SK-N-SH (cell line): ENCODE results near the gene FOXP1. TPM values are rescaled to one million over a fixed set of nuclear protein-coding genes. Genes with fewer than 3 reads are reported as not detected.

Experiments
- CTCF ChIA-PET: fragments of 300-600, 350-600 bp; formaldehyde crosslinking; extraction: SDS; loops from one replicate; lab custom pipeline; 2021; lab: Yijun Ruan, JAX
- POLR2A ChIA-PET: fragments of 350-600 bp; sonication (Branson Sonifier 250); formaldehyde crosslinking; extraction: SDS; loops from one replicate; lab custom pipeline; 2020; ENCODE audit warnings: antibody characterized with exemption, inconsistent platforms; lab: Yijun Ruan, JAX
- DNase-seq: peaks from one replicate; pipeline ENCODE4 v3.0.0; 2012
- H2AFZ ChIP-seq: fragments of 200-600 bp; sonication (generic); 2 replicates; pipeline ENCODE4 v1.8.1; 2016; ENCODE audit warnings: antibody characterized with exemption, mild to moderate bottlenecking, low read depth
- H3F3A ChIP-seq: fragments of 200-600 bp; sonication (generic); replicated peaks from 2 replicates; pipeline ENCODE3; 2016; ENCODE audit warnings: antibody characterized with exemption, mild to moderate bottlenecking; ENCODE audit not compliant: insufficient read depth
- H3K27ac ChIP-seq, 2 experiments: fragments of 200-500 bp in 1 of 2; fragments of 200-600 bp in 1 of 2; sonication (Bioruptor generic) in 1 of 2; sonication (generic), shearing (Covaris generic) in 1 of 2; 2 replicates each; pipeline versions ENCODE4 v1.5.1 to v1.6.1; 2014 to 2016; ENCODE audit warnings: low read depth in 2 of 2, inconsistent platforms in 1 of 2, low read length in 1 of 2, mild to moderate bottlenecking in 1 of 2, mixed read lengths in 1 of 2
- H3K27me3 ChIP-seq: fragments of 200-600 bp; sonication (generic), shearing (Covaris generic); 2 replicates; pipeline ENCODE4 v1.6.1; 2016; ENCODE audit warnings: mixed run types; ENCODE audit not compliant: insufficient read depth
- H3K36me3 ChIP-seq, 2 experiments: fragments of 200-500 bp in 1 of 2; fragments of 200-600 bp in 1 of 2; sonication (Bioruptor generic) in 1 of 2; sonication (generic) in 1 of 2; replicated peaks in 1 of 2; 2 replicates each; pipeline versions ENCODE3 to v1.5.1; 2014 to 2016; ENCODE audit warnings: low read length in 1 of 2, mild to moderate bottlenecking in 1 of 2; ENCODE audit not compliant: insufficient read depth in 2 of 2, control insufficient read depth in 1 of 2
- H3K4me1 ChIP-seq, 2 experiments: fragments of 200-500 bp in 1 of 2; fragments of 200-600 bp in 1 of 2; sonication (Bioruptor generic) in 1 of 2; sonication (generic), shearing (Covaris generic) in 1 of 2; 2 replicates each; pipeline versions ENCODE4 v1.5.1 to v1.6.1; 2014 to 2016; ENCODE audit warnings: low read depth in 1 of 2, low read length in 1 of 2, mixed run types in 1 of 2; ENCODE audit not compliant: insufficient read depth in 2 of 2, control insufficient read depth in 1 of 2
- H3K4me2 ChIP-seq: fragments of 200-600 bp; sonication (generic), shearing (Covaris generic); 2 replicates; pipeline ENCODE4 v1.6.1; 2017; ENCODE audit warnings: mixed run types
- H3K4me3 ChIP-seq, 2 experiments: fragments of 200-500 bp in 1 of 2; fragments of 200-600 bp in 1 of 2; sonication (Bioruptor generic) in 1 of 2; sonication (generic), shearing (Covaris generic) in 1 of 2; 2 replicates each; pipeline versions ENCODE4 v1.5.1 to v1.8.1; 2014 to 2016; ENCODE audit warnings: low read depth in 2 of 2, inconsistent platforms in 1 of 2, low read length in 1 of 2, mild to moderate bottlenecking in 1 of 2, mixed read lengths in 1 of 2, moderate library complexity in 1 of 2
- H3K79me2 ChIP-seq: fragments of 200-600 bp; sonication (generic); 2 replicates; pipeline ENCODE4 v1.8.1; 2017; ENCODE audit warnings: mild to moderate bottlenecking; ENCODE audit not compliant: insufficient read depth
- H3K9ac ChIP-seq: fragments of 200-600 bp; sonication (generic); 2 replicates; pipeline ENCODE4 v1.6.1; 2017; ENCODE audit warnings: mixed run types
- H3K9me2 ChIP-seq: fragments of 200-600 bp; sonication (generic); 2 replicates; pipeline ENCODE4 v1.6.1; 2017; ENCODE audit warnings: mixed run types
- H3K9me3 ChIP-seq: fragments of 200-600 bp; sonication (generic); 2 replicates; pipeline ENCODE4 v1.6.1; 2017; ENCODE audit warnings: mixed run types, mild to moderate bottlenecking, moderate library complexity
- H4K20me1 ChIP-seq: fragments of 200-600 bp; sonication (generic); 2 replicates; pipeline ENCODE4 v1.6.1; 2017; ENCODE audit warnings: mild to moderate bottlenecking, mixed run types; ENCODE audit not compliant: insufficient read depth
- CHD2 ChIP-seq: fragments of 150-350 bp; IDR thresholded peaks from 2 replicates; pipeline ENCODE4 v1.6.1; 2018; ENCODE audit warnings: low read length; ENCODE audit not compliant: partially characterized antibody
- FOSL2 ChIP-seq: IDR thresholded peaks from 2 replicates; pipeline ENCODE4 v1.4.0; 2012; ENCODE audit warnings: low read depth, mild to moderate bottlenecking, moderate library complexity, borderline replicate concordance
- FOXM1 ChIP-seq: IDR thresholded peaks from 2 replicates; pipeline ENCODE4 v1.4.0; 2012; ENCODE audit warnings: low read depth, mild to moderate bottlenecking
- GABPA ChIP-seq: IDR thresholded peaks from 2 replicates; pipeline ENCODE4 v1.4.0; 2012; ENCODE audit warnings: low read depth, mild to moderate bottlenecking
- MEF2A ChIP-seq: IDR thresholded peaks from 2 replicates; pipeline ENCODE4 v1.4.0; 2012; ENCODE audit warnings: low read depth, borderline replicate concordance
- NFIC ChIP-seq: IDR thresholded peaks from 2 replicates; pipeline ENCODE4 v1.4.0; 2012; ENCODE audit warnings: borderline replicate concordance
- RCOR1 ChIP-seq: fragments of 150-350 bp; IDR thresholded peaks from 2 replicates; pipeline ENCODE4 v1.6.1; 2017; ENCODE audit warnings: antibody characterized with exemption, low read length
- RXRA ChIP-seq: IDR thresholded peaks from 2 replicates; pipeline ENCODE4 v1.4.0; 2012; ENCODE audit warnings: low read depth, mild to moderate bottlenecking, borderline replicate concordance
- SIN3A ChIP-seq: IDR thresholded peaks from 2 replicates; pipeline ENCODE4 v1.6.1; 2012; ENCODE audit warnings: low read depth, mild to moderate bottlenecking, low read length, moderate library complexity, borderline replicate concordance
- SMC3 ChIP-seq: IDR thresholded peaks from 2 replicates; pipeline ENCODE4 v1.6.1; 2012; ENCODE audit warnings: low read depth, low read length, improper control_type of control experiment
- TEAD4 ChIP-seq: IDR thresholded peaks from 2 replicates; pipeline ENCODE4 v1.4.0; 2012; ENCODE audit warnings: mild to moderate bottlenecking, borderline replicate concordance; ENCODE audit not compliant: insufficient read depth
- YY1 ChIP-seq: IDR thresholded peaks from 2 replicates; pipeline ENCODE4 v1.4.0; 2012; ENCODE audit warnings: low read depth, mild to moderate bottlenecking
- WGBS: methylation state at CpG from one replicate; pipeline ENCODE4 v1.1.6; 2017; ENCODE audit warnings: low lambda C conversion rate; 5-methylcytosine and 5-hydroxymethylcytosine counted together
- polyA plus RNA-seq, 3 experiments: library from polyadenylated mRNA; depleted of rRNA; stranded (reverse); fragments of >200 nt; gene quantifications; 2 replicates each; pipeline ENCODE4 v1.2.3, GENCODE V29; 2012
- TF ChIP-seq, protein P1 (sequence below): IDR thresholded peaks from 2 replicates; pipeline ENCODE4 v1.6.1; 2012; ENCODE audit warnings: mild to moderate bottlenecking, low read depth, low read length, moderate library complexity
- TF ChIP-seq, protein P2 (sequence below): IDR thresholded peaks from 2 replicates; pipeline ENCODE4; 2012

FOXP1 gene
- polyA plus RNA-seq, 1 of the 3 experiments (the other 2 are of a cell fraction): 8.8 TPM

DNA sequence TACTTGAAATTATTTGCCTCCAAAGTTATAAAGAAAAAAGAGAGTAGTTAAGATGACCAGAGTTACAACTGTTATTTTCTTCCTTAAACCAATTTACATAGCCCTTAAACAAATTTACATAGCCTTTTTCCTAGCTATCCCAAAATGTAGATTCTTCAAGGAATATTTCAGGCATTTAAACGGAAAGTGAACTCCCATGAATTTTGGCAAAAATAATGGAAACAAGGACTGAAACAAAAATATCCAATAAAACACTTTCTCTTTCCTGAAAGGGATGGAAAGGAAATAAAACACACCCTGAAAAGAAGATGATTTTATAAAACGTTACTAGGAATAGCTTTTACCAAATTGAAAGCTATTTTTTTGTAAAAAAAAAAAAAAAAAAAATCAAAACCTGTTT is 418.6 kb downstream of the FOXP1 start:
- H3K79me2 ChIP-seq: peaks cover 9% of the 10 kb centered on the region; the same call in 1 of the 2 replicates
- peaks cover 0 to 12% of the 10 kb centered on the region in 2 experiments for H3K36me3 ChIP-seq
- TF ChIP-seq GABPA (no peak), SMC3 (no peak), FOSL2 (no peak), RCOR1 (no peak)
- TF ChIP-seq, protein P1, sequence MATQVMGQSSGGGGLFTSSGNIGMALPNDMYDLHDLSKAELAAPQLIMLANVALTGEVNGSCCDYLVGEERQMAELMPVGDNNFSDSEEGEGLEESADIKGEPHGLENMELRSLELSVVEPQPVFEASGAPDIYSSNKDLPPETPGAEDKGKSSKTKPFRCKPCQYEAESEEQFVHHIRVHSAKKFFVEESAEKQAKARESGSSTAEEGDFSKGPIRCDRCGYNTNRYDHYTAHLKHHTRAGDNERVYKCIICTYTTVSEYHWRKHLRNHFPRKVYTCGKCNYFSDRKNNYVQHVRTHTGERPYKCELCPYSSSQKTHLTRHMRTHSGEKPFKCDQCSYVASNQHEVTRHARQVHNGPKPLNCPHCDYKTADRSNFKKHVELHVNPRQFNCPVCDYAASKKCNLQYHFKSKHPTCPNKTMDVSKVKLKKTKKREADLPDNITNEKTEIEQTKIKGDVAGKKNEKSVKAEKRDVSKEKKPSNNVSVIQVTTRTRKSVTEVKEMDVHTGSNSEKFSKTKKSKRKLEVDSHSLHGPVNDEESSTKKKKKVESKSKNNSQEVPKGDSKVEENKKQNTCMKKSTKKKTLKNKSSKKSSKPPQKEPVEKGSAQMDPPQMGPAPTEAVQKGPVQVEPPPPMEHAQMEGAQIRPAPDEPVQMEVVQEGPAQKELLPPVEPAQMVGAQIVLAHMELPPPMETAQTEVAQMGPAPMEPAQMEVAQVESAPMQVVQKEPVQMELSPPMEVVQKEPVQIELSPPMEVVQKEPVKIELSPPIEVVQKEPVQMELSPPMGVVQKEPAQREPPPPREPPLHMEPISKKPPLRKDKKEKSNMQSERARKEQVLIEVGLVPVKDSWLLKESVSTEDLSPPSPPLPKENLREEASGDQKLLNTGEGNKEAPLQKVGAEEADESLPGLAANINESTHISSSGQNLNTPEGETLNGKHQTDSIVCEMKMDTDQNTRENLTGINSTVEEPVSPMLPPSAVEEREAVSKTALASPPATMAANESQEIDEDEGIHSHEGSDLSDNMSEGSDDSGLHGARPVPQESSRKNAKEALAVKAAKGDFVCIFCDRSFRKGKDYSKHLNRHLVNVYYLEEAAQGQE: no peak
- H3K9ac ChIP-seq: no peak overlapping the region
- no peaks in the 10 kb centered on the region for H3F3A ChIP-seq
- DNase-seq: no peak
- no peak overlapping the region for H2AFZ ChIP-seq
- no peak overlapping the region for H3K4me3 ChIP-seq
- H4K20me1 ChIP-seq: no peaks in the 10 kb centered on the region
- 88% methylated on average over 2 of the region's 2 CpGs for WGBS
- H3K27me3 ChIP-seq: no peaks in the 10 kb centered on the region
- no peak overlapping the region for H3K27ac ChIP-seq
- H3K9me3 ChIP-seq: no peaks in the 10 kb centered on the region
- ChIA-PET CTCF (interaction anchor here (0.9 kb wide), 1 partner anchor 19 kb away, joined by 3 read pairs; no protein-coding TSS in a partner anchor), POLR2A (no interaction called here)
- H3K4me2 ChIP-seq: no peak overlapping the region
- H3K9me2 ChIP-seq: no peaks in the 10 kb centered on the region
- H3K4me1 ChIP-seq: peaks cover 7 to 29% of the 10 kb centered on the region in 2 experiments; a peak in 2 of 4 replicates

DNA sequence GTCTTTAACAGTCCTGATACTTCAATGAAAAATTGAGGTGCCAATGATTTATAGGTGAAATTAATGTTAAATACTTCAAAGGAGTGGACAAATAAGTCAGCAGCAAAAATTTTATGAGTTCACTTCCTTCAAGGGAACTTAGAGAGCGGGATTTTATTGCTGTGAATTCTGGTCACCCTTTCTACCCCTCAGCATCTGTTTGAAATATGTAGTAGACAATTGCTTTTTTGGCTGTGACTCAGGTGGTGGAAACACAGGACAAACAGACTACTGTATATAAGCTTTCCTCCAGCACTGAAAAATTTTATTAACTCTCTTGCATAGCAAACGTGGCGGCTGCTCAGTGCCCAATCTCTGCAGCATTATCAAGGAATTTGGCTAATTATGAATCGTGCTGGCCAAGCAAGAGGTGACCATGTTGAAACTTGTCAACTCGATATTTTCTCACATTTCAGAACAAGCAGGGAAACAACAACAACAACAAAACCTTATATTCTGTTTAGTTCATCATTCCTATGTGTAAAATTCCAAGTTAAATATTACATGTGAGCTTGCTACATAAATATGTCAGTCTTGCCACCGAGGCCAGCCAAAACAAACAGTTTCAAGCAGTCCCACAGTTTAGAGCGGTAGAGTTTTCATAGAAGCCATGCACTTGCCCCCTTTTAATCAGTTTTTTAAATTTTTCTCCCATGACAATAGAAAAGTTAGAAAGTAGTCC is 420.2 kb downstream of the FOXP1 start:
- H2AFZ ChIP-seq: no peak overlapping the region
- H3K4me2 ChIP-seq: no peak overlapping the region
- no peaks in the 10 kb centered on the region for H4K20me1 ChIP-seq
- no peaks in the 10 kb centered on the region for H3K9me3 ChIP-seq
- WGBS: 76% methylated on average over 7 of the region's 7 CpGs
- H3K79me2 ChIP-seq: peaks cover 9% of the 10 kb centered on the region; the same call in 1 of the 2 replicates
- peaks cover 0 to 12% of the 10 kb centered on the region in 2 experiments for H3K36me3 ChIP-seq
- H3K9me2 ChIP-seq: no peaks in the 10 kb centered on the region
- H3K27me3 ChIP-seq: no peaks in the 10 kb centered on the region
- CTCF ChIA-PET: interaction anchor here (0.7 to 1.1 kb wide), 3 partner anchors 14 to 178 kb away, joined by 3 read pairs; no protein-coding TSS in a partner anchor
- no peak overlapping the region for H3K9ac ChIP-seq
- no peak overlapping the region for H3K4me3 ChIP-seq
- H3K27ac ChIP-seq: no peak overlapping the region; a peak in 1 of 4 replicates
- no peak for TF ChIP-seq SIN3A
- no peak for TF ChIP-seq NFIC
- no peak for TF ChIP-seq MEF2A
- no peak for TF ChIP-seq TEAD4
- TF ChIP-seq GABPA: no peak
- TF ChIP-seq, protein P2, sequence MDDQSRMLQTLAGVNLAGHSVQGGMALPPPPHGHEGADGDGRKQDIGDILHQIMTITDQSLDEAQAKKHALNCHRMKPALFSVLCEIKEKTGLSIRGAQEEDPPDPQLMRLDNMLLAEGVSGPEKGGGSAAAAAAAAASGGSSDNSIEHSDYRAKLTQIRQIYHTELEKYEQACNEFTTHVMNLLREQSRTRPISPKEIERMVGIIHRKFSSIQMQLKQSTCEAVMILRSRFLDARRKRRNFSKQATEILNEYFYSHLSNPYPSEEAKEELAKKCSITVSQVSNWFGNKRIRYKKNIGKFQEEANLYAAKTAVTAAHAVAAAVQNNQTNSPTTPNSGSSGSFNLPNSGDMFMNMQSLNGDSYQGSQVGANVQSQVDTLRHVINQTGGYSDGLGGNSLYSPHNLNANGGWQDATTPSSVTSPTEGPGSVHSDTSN: no peak
- no peak for TF ChIP-seq RXRA
- TF ChIP-seq YY1: no peak
- TF ChIP-seq CHD2: no peak
- TF ChIP-seq FOXM1: no peak
- TF ChIP-seq, all 33 proteins: peak for 0
- no peak for DNase-seq
- Histone ChIP-seq H3F3A (no peaks in the 10 kb centered on the region), H3K4me1 (peaks cover 3 to 18% of the 10 kb centered on the region in 2 experiments; a peak in 2 of 4 replicates)
- POLR2A ChIA-PET: no interaction called here
